Pancreas (tissue), 10 donors: ENCODE results near the gene AATK. TPM values are rescaled to one million over a fixed set of nuclear protein-coding genes. Genes with fewer than 3 reads are reported as not detected.

Source experiments
- ATAC-seq, 4 donors: fragments of 200-7000 bp; cut with Tn5 transposase; one replicate each; pipeline versions ENCODE4 v1.8.0 to v1.9.1; 2020; ENCODE audit warnings: mild to moderate bottlenecking in 4 of 4, moderate library complexity in 4 of 4
- DNase-seq, 6 donors: peaks; one replicate each; pipeline ENCODE4 v3.0.0-alpha.2; 2020
- FAIRE-seq: peaks from 2 replicates; lab custom pipeline; 2012; peaks lifted over from hg19 to GRCh38; lab: Jason Lieb, UNC
- H3K27ac ChIP-seq, 4 donors: fragments of 200-600 bp; sonication (generic); 1 replicate in 3 of 4; 2 replicates in 1 of 4; pipeline versions ENCODE4 v1.5.0 to v1.8.0; 2020
- H3K27me3 ChIP-seq, 4 donors: fragments of 200-600 bp; one replicate each; pipeline ENCODE4 v1.8.0; 2021
- H3K36me3 ChIP-seq, 3 donors: fragments of 200-600 bp; sonication (generic) in 1 of 3; one replicate each; pipeline versions ENCODE4 v1.5.0 to v1.8.0; 2020 to 2021
- H3K4me1 ChIP-seq, 3 donors: fragments of 200-600 bp; one replicate each; pipeline ENCODE4 v1.8.0; 2021
- H3K4me3 ChIP-seq, 4 donors: fragments of 200-600 bp; sonication (generic) in 2 of 4; one replicate each; pipeline versions ENCODE4 v1.5.0 to v1.8.0; 2020 to 2021
- H3K9me3 ChIP-seq, 4 donors: fragments of 200-600 bp; one replicate each; pipeline ENCODE4 v1.8.0; 2021
- WGBS, 2 donors: extraction: QIAGEN DNeasy Blood & Tissue Kit; methylation state at CpG; one replicate each; pipeline ENCODE4 v1.1.7; 2013; 5-methylcytosine and 5-hydroxymethylcytosine counted together
- intact Hi-C, 3 donors: fragments of 100-400 bp; cut with DNase I; formaldehyde crosslinking; loops; one replicate each; pipeline versions ENCODE4 v1.11.1 to v1.14.2; 2022
- polyA plus RNA-seq, 2 donors: library from polyadenylated mRNA; stranded (reverse); fragments of 200-250 nt; gene quantifications; one replicate each; pipeline ENCODE4 v1.2.3, GENCODE V29; 2013
- total RNA-seq, 6 donors: library from RNA; stranded (reverse); fragmentation: NEBNext Ultra II Directional in 4 of 6; extraction: Animal tissue kit (Norgen Biotek cat#: 25700) in 4 of 6; gene quantifications; one replicate each; pipeline versions ENCODE4 v1.2.1 to v1.2.4, GENCODE V29; 2021 to 2023
- TF ChIP-seq, protein P1 (sequence below), 4 donors: fragments of 200-600 bp; sonication (generic) in 3 of 4; IDR thresholded peaks; one replicate each; pipeline versions ENCODE4 v1.5.0 to v1.8.0; 2021; ENCODE audit warnings: antibody characterized with exemption in 4 of 4
- donor health status: healthy with polysubstance abuse.
- donor health status: DM: no; HTN: no; CAD: no; lungs with moderate emphysema.
- donor health status: DM: no; HTN: no; CAD: no.
- donor health status: control.
- donor health status: control.
- donor health status: Bipolar disorder and iron deficiency.
- donor health status: DM: yes; HTN: yes; CAD: no.
- donor health status: DM: no; HTN: no; CAD: no.
- donor health status: DM: no; HTN: no; CAD: no.
- donor health status: DM: yes; HTN: yes; CAD: no.

Gene AATK
- total and polyA plus RNA-seq, 8 donors, result 24.3 to 49.6 (median 30.1) TPM

DNA sequence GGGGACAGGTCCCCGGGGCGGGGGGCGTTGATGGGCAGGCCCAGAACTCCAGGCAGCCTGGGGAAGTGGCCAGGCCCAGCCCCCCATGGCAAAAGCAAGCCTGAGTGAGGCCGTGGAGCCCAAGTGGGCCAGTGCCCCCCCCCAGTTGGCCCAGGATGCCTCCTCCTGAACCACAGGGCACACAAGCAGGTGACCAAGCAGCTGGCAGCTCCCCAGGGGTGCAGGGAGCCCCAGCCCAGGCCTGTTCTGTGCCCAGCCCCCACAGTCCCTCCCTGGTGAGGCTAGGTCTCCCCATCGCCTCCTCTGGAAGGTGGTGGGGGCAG, 38.9 kb downstream of the AATK start:
- H3K4me3 ChIP-seq, result no peak overlapping the region
- intact Hi-C loops, result no loop called here
- H3K36me3 ChIP-seq, result no peaks in the 10 kb centered on the region
- 75 to 80% methylated on average over 1 to 5 of the region's 5 CpGs for WGBS, 2 donors
- TF ChIP-seq, protein P1, sequence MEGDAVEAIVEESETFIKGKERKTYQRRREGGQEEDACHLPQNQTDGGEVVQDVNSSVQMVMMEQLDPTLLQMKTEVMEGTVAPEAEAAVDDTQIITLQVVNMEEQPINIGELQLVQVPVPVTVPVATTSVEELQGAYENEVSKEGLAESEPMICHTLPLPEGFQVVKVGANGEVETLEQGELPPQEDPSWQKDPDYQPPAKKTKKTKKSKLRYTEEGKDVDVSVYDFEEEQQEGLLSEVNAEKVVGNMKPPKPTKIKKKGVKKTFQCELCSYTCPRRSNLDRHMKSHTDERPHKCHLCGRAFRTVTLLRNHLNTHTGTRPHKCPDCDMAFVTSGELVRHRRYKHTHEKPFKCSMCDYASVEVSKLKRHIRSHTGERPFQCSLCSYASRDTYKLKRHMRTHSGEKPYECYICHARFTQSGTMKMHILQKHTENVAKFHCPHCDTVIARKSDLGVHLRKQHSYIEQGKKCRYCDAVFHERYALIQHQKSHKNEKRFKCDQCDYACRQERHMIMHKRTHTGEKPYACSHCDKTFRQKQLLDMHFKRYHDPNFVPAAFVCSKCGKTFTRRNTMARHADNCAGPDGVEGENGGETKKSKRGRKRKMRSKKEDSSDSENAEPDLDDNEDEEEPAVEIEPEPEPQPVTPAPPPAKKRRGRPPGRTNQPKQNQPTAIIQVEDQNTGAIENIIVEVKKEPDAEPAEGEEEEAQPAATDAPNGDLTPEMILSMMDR (IDR thresholded peaks at IDR 0.05), result no peak
- FAIRE-seq (no peak), ATAC-seq (no peak), DNase-seq (no peak)
- no peaks in the 10 kb centered on the region for H3K27me3 ChIP-seq
- H3K9me3 ChIP-seq, result no peaks in the 10 kb centered on the region
- no peak overlapping the region for H3K27ac ChIP-seq
- H3K4me1 ChIP-seq, result no peaks in the 10 kb centered on the region

DNA sequence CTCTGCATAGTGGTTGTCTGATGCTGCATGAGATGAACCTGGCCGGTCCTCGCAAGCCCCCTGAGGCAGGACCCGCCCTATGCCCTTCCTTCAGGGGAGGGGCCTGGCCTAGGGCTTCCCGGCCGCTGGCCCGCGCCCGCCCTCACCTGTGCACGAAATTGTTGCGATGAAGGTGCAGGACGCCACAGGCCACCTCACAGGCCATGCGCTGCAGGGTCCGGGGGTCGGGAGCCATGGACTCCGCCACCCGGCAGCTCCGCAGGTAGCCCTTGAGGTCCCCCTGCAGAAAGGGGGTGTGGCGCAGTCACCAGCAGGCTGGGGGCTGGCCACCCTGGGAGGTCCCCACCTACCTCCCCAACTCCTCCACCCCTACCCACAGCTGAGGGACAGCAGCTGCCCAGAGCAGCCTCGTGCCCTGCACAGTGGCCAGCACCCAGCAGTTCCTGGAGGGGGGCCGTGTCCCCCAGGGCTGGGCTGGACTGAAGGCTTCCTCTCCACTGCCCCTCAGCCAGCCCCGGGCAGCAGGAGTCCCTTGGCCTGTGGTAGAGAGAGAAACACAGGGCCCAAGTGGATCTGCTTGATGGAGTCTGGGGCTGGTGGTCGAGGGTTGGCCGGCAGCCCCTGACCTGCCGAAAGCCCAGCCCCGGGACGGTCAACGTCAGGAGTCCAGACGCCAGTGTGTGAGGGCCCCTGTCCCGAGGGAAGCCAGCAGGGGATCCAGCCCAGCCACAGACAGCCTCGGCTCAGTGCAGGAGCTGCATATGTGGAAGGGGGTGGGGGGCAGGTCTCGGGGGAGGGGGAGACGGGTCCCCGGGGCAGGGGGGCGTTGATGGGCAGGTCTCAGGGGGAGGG, 39.5 kb downstream of the AATK start:
- Histone ChIP-seq H3K4me3 (no peak overlapping the region), H3K4me1 (no peaks in the 10 kb centered on the region), H3K27ac (no peak overlapping the region), H3K36me3 (no peaks in the 10 kb centered on the region), H3K27me3 (no peaks in the 10 kb centered on the region), H3K9me3 (no peaks in the 10 kb centered on the region)
- no peak for DNase-seq
- FAIRE-seq, result no peak
- whole genome bisulfite sequencing, 2 donors, result 81 to 90% methylated on average over 31 to 34 of the region's 34 CpGs
- TF ChIP-seq, protein P1 (IDR thresholded peaks at IDR 0.05), result no peak
- ATAC-seq, result no peak
- intact Hi-C loops, result no loop called here

DNA sequence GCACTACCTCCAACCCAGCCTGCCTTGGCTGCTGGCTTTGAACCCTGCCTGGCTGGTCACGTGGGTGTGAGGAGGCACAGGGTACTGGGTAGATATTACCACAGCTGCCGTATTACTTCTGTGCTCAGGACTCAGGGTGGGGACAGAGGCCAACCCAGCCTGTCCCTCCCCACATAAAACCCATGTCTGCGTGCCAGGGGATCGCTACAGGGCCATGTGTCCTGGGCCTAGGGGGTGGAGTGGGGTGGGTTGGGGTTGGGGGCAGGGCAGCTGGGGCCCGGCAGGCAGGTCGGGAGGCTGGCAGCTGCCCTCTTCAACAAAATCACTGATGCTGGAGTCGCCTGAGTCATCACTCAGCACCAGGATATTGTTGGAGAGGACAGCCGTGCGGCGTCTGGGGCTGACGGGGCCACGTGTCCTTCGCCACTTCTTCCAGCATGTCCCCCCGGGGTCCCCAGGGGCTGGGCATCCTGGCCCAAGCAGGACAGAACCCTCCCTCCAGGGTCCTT, 40.4 kb downstream of the AATK start:
- intact Hi-C loops, result no loop called here
- no peak for DNase-seq
- H3K4me1 ChIP-seq, result no peaks in the 10 kb centered on the region
- no peaks in the 10 kb centered on the region for H3K36me3 ChIP-seq
- H3K27me3 ChIP-seq, result no peaks in the 10 kb centered on the region
- TF ChIP-seq, protein P1 (IDR thresholded peaks at IDR 0.05), result no peak
- ATAC-seq, result no peak
- no peak overlapping the region for H3K27ac ChIP-seq
- 81 to 87% methylated on average over 14 of the region's 14 CpGs for WGBS, 2 donors
- no peak overlapping the region for H3K4me3 ChIP-seq
- FAIRE-seq, result no peak
- no peaks in the 10 kb centered on the region for H3K9me3 ChIP-seq

DNA sequence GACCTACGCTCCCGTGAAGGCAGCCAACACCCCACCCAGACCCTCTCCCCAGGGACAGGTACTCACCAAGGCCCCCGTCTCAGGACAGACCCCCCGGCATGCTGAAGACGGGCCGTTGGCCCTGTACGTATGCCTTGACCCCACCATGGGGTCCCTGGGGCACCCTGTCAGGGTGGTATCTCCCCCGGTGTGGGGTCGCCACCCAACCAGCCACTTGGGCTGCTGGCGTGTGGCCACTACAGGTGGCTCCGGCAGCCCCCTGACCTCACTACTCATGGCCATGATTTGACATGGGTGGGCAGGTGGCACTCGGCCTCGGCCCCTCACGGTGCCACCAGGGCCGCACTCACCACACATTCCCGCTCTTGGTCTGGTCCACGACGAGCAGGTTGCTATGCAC, 41.6 kb downstream of the AATK start:
- TF ChIP-seq, protein P1 (IDR thresholded peaks at IDR 0.05), result no peak
- no peak overlapping the region for H3K4me3 ChIP-seq
- FAIRE-seq, result no peak
- H3K4me1 ChIP-seq, result no peaks in the 10 kb centered on the region
- ATAC-seq, result no peak
- intact Hi-C loops, result no loop called here
- H3K27ac ChIP-seq, result no peak overlapping the region
- no peaks in the 10 kb centered on the region for H3K36me3 ChIP-seq
- no peaks in the 10 kb centered on the region for H3K27me3 ChIP-seq
- WGBS, 2 donors, result 93 to 95% methylated on average over 18 of the region's 18 CpGs
- DNase-seq, result no peak
- H3K9me3 ChIP-seq, result no peaks in the 10 kb centered on the region
